Hepatocyte (in vitro differentiated cells): ENCODE measurements around the gene SLC19A1. TPM values are rescaled to one million over a fixed set of nuclear protein-coding genes. Genes with fewer than 3 reads are reported as not detected.

ENCODE experiments used
- DNase-seq: peaks from one replicate; pipeline ENCODE4 v3.0.0-alpha.2; 2016; ENCODE audit warnings: low spot score
- H2AFZ ChIP-seq: fragments of 200-600 bp; sonication (generic); 2 replicates; pipeline ENCODE4 v1.6.0; 2016; ENCODE audit warnings: antibody characterized with exemption, mild to moderate bottlenecking
- H3K27ac ChIP-seq: fragments of 200-600 bp; sonication (generic); 2 replicates; pipeline ENCODE4 v1.5.1; 2016; ENCODE audit warnings: mild to moderate bottlenecking
- H3K27me3 ChIP-seq: fragments of 200-600 bp; sonication (generic); 2 replicates; pipeline ENCODE4 v1.6.1; 2016
- H3K36me3 ChIP-seq: fragments of 200-600 bp; sonication (generic); replicated peaks from 2 replicates; pipeline ENCODE4 v1.5.1; 2016; ENCODE audit warnings: low read depth; ENCODE audit not compliant: insufficient read depth
- H3K4me1 ChIP-seq: fragments of 200-600 bp; sonication (generic); 2 replicates; pipeline ENCODE4 v1.5.1; 2016; ENCODE audit warnings: mild to moderate bottlenecking, moderate library complexity; ENCODE audit not compliant: insufficient read depth
- H3K4me2 ChIP-seq: fragments of 200-600 bp; sonication (generic); 2 replicates; pipeline ENCODE4 v1.6.0; 2016
- H3K4me3 ChIP-seq: fragments of 200-600 bp; sonication (generic); 2 replicates; pipeline ENCODE4 v1.5.1; 2016; ENCODE audit warnings: mild to moderate bottlenecking
- H3K79me2 ChIP-seq: fragments of 200-600 bp; sonication (generic); 2 replicates; pipeline ENCODE4 v1.6.0; 2017; ENCODE audit warnings: mild to moderate bottlenecking
- H3K9me2 ChIP-seq: fragments of 200-600 bp; sonication (generic); replicated peaks from 2 replicates; pipeline ENCODE4 v1.6.0; 2017; ENCODE audit warnings: mild to moderate bottlenecking; ENCODE audit not compliant: insufficient read depth
- H3K9me3 ChIP-seq: fragments of 200-600 bp; sonication (generic); 2 replicates; pipeline ENCODE4 v1.5.1; 2016; ENCODE audit warnings: low read depth, mild to moderate bottlenecking
- H4K20me1 ChIP-seq: fragments of 200-600 bp; sonication (generic); 2 replicates; pipeline ENCODE4 v1.6.0; 2016; ENCODE audit warnings: mild to moderate bottlenecking; ENCODE audit not compliant: insufficient read depth, poor library complexity, severe bottlenecking
- EZH2 ChIP-seq: fragments of 200-600 bp; sonication (generic); IDR thresholded peaks from 2 replicates; pipeline ENCODE4 v1.6.1; 2016; ENCODE audit warnings: antibody characterized with exemption, mild to moderate bottlenecking, borderline replicate concordance
- EZH2phosphoT487 ChIP-seq: fragments of 200-600 bp; sonication (generic); IDR thresholded peaks from one replicate; pipeline ENCODE4 v1.6.1; 2018; ENCODE audit warnings: antibody characterized with exemption, mild to moderate bottlenecking, low read depth, moderate library complexity; ENCODE audit not compliant: unreplicated experiment, severe bottlenecking
- WGBS: methylation state at CpG from one replicate; pipeline ENCODE4 v1.1.6; 2016; ENCODE audit warnings: low lambda C conversion rate; ENCODE audit errors: missing lambda C conversion rate; 5-methylcytosine and 5-hydroxymethylcytosine counted together
- polyA plus RNA-seq: library from polyadenylated mRNA; unstranded; fragments of >200 nt; fragmentation: Nextera tagmentation; extraction: Ambion mirVana; gene quantifications from 2 replicates; pipeline ENCODE4 v1.2.1, GENCODE V29; 2016
- total RNA-seq: library from RNA; depleted of rRNA; stranded (reverse); fragments of >200 nt; gene quantifications from 2 replicates; pipeline ENCODE4 v1.2.3, GENCODE V29; 2014
- TF ChIP-seq, protein P1 (sequence below): fragments of 200-600 bp; sonication (generic); IDR thresholded peaks from 2 replicates; pipeline ENCODE4 v1.5.1; 2016; ENCODE audit warnings: antibody characterized with exemption, mild to moderate bottlenecking; ENCODE audit not compliant: poor library complexity

The SLC19A1 gene
- total and polyA plus RNA-seq, 2 experiments from 2014 or later = 7.7 to 24.8 TPM

- Histone ChIP-seq H3K4me3 (no peak overlapping the region), H3K79me2 (no peaks in the 10 kb centered on the region), H3K27me3 (no peaks in the 10 kb centered on the region), H4K20me1 (no peaks in the 10 kb centered on the region), H2AFZ (no peak overlapping the region), H3K9me3 (no peaks in the 10 kb centered on the region), H3K27ac (no peak overlapping the region), H3K9me2 (no peaks in the 10 kb centered on the region), H3K36me3 (no peaks in the 10 kb centered on the region), H3K4me1 (peaks cover 4% of the 10 kb centered on the region), H3K4me2 (no peak overlapping the region)
- no peak for DNase-seq
- WGBS = 91% methylated on average over 35 of the region's 35 CpGs
- TF ChIP-seq, protein P1, sequence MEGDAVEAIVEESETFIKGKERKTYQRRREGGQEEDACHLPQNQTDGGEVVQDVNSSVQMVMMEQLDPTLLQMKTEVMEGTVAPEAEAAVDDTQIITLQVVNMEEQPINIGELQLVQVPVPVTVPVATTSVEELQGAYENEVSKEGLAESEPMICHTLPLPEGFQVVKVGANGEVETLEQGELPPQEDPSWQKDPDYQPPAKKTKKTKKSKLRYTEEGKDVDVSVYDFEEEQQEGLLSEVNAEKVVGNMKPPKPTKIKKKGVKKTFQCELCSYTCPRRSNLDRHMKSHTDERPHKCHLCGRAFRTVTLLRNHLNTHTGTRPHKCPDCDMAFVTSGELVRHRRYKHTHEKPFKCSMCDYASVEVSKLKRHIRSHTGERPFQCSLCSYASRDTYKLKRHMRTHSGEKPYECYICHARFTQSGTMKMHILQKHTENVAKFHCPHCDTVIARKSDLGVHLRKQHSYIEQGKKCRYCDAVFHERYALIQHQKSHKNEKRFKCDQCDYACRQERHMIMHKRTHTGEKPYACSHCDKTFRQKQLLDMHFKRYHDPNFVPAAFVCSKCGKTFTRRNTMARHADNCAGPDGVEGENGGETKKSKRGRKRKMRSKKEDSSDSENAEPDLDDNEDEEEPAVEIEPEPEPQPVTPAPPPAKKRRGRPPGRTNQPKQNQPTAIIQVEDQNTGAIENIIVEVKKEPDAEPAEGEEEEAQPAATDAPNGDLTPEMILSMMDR = no peak
- TF ChIP-seq EZH2 (no peak), EZH2phosphoT487 (no peak)
Measured at GRCh38 chr21:45551783-45552695, 9.8 kb upstream of the SLC19A1 start.

- no peaks in the 10 kb centered on the region for H3K9me3 ChIP-seq
- H3K27me3 ChIP-seq = no peaks in the 10 kb centered on the region
- no peaks in the 10 kb centered on the region for H4K20me1 ChIP-seq
- no peak overlapping the region for H2AFZ ChIP-seq
- H3K36me3 ChIP-seq = no peaks in the 10 kb centered on the region
- H3K27ac ChIP-seq = no peak overlapping the region
- WGBS = 82% methylated on average over 8 of the region's 8 CpGs
- peaks cover 2% of the 10 kb centered on the region for H3K4me1 ChIP-seq
- no peaks in the 10 kb centered on the region for H3K9me2 ChIP-seq
- H3K4me2 ChIP-seq = no peak overlapping the region
- TF ChIP-seq EZH2 = no peak
- TF ChIP-seq, protein P1 = no peak
- TF ChIP-seq EZH2phosphoT487 = no peak
- no peaks in the 10 kb centered on the region for H3K79me2 ChIP-seq
- DNase-seq = no peak
- no peak overlapping the region for H3K4me3 ChIP-seq
Measured at GRCh38 chr21:45551316-45551715, 9.1 kb upstream of the SLC19A1 start.

- no peak overlapping the region for H3K4me2 ChIP-seq
- H3K9me3 ChIP-seq = no peaks in the 10 kb centered on the region
- H3K4me1 ChIP-seq = no peaks in the 10 kb centered on the region
- TF ChIP-seq, protein P1 = no peak
- TF ChIP-seq EZH2 = no peak
- TF ChIP-seq EZH2phosphoT487 = no peak
- H3K79me2 ChIP-seq = no peaks in the 10 kb centered on the region
- no peaks in the 10 kb centered on the region for H3K27me3 ChIP-seq
- H2AFZ ChIP-seq = no peak overlapping the region
- no peak overlapping the region for H3K27ac ChIP-seq
- no peaks in the 10 kb centered on the region for H4K20me1 ChIP-seq
- no peak overlapping the region for H3K4me3 ChIP-seq
- whole genome bisulfite sequencing = 66% methylated on average over 14 of the region's 17 CpGs
- no peak for DNase-seq
- H3K36me3 ChIP-seq = no peaks in the 10 kb centered on the region
- H3K9me2 ChIP-seq = no peaks in the 10 kb centered on the region
Measured at GRCh38 chr21:45550522-45551210, 8.4 kb upstream of the SLC19A1 start.
